Esophagus muscularis mucosa (tissue), 4 donors: Measurements from ENCODE around the gene PTPN3. TPM values are rescaled to one million over a fixed set of nuclear protein-coding genes. Genes with fewer than 3 reads are reported as not detected.

ENCODE experiments used
- DNase-seq: peaks from one replicate; pipeline ENCODE4 v3.0.0-alpha.2; 2017; ENCODE audit errors: extremely low spot score
- H3K27ac ChIP-seq, 4 donors: fragments of 200-600 bp; sonication (generic); replicated peaks in 1 of 4; 1 replicate in 3 of 4; 2 replicates in 1 of 4; pipeline ENCODE4 v1.5.1; 2016 to 2019; ENCODE audit warnings: mild to moderate bottlenecking in 1 of 4
- H3K27me3 ChIP-seq, 4 donors: fragments of 200-600 bp; sonication (generic); one replicate each; pipeline versions ENCODE4 v1.5.1 to v1.6.0; 2016 to 2019
- H3K36me3 ChIP-seq, 4 donors: fragments of 200-600 bp; sonication (generic); one replicate each; pipeline ENCODE4 v1.5.1; 2016 to 2019
- H3K4me1 ChIP-seq, 4 donors: fragments of 200-600 bp; sonication (generic); one replicate each; pipeline ENCODE4 v1.5.1; 2016 to 2019
- H3K4me3 ChIP-seq, 4 donors: fragments of 200-600 bp; sonication (generic); 1 replicate in 2 of 4; 2 replicates in 2 of 4; pipeline ENCODE4 v1.5.1; 2016 to 2019; ENCODE audit warnings: mild to moderate bottlenecking in 4 of 4, moderate library complexity in 1 of 4
- H3K9me3 ChIP-seq, 4 donors: fragments of 200-600 bp; sonication (generic); 1 replicate in 3 of 4; 2 replicates in 1 of 4; pipeline ENCODE4 v1.5.1; 2016 to 2019
- EP300 ChIP-seq: sonication (generic); formaldehyde crosslinking; IDR thresholded peaks from one replicate; pipeline ENCODE4 v1.6.1; 2017; ENCODE audit warnings: antibody characterized with exemption
- POLR2A ChIP-seq: fragments of 450-650 bp; IDR thresholded peaks from one replicate; pipeline ENCODE4 v1.6.1; 2017; ENCODE audit warnings: antibody characterized with exemption, moderate library complexity, mild to moderate bottlenecking, low read depth
- POLR2AphosphoS5 ChIP-seq, 2 donors: sonication (generic); formaldehyde crosslinking; IDR thresholded peaks; one replicate each; pipeline ENCODE4 v1.6.1; 2017; ENCODE audit warnings: antibody characterized with exemption in 2 of 2
- WGBS: methylation state at CpG from one replicate; pipeline ENCODE4 v1.1.5; 2018; 5-methylcytosine and 5-hydroxymethylcytosine counted together
- intact Hi-C: fragments of 100-400 bp; cut with DNase I; formaldehyde crosslinking; loops from one replicate; pipeline ENCODE4 v1.15.1; 2023
- total RNA-seq, 4 donors: library from RNA; depleted of rRNA; stranded (reverse); fragments of >200 nt; gene quantifications; one replicate each; pipeline versions ENCODE4 v1.1.0 to v1.2.1, GENCODE V29; 2016
- TF ChIP-seq, protein P1 (sequence below), 3 experiments: fragments of 200-600 bp in 2 of 3; fragments of 450-650 bp in 1 of 3; sonication (generic) in 2 of 3; IDR thresholded peaks; one replicate each; pipeline ENCODE4 v1.5.1; 2017 to 2019; ENCODE audit warnings: antibody characterized with exemption in 3 of 3, mild to moderate bottlenecking in 2 of 3, moderate library complexity in 1 of 3

The PTPN3 gene
- total RNA-seq, 4 donors from 2014 or later: 0.83 to 2.0 (median 1.3) TPM

DNA sequence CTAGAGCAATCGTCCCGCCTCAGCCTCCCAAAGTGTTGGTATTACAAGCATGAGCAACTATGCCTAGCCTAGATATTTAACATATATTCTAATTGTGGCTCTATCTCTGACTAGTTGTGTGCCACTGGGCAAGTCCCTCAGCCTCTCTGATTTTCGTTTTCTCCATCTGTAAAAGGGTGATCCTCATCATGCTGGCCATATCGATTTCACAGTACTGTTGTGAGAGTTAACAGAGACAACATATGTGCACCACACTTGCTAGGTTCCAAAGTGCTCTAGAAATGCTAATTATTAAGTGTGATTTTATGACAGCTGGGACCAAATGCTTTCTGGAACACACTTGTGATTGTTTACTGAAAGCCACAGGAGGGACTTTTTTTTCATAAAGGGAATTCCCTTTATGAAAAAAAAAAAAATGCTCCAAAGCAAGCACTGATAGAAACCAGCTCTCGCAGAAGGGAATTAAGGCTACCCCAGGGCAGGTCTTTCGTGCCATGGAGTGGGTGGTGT lies 98.8 kb downstream of the PTPN3 start:
- intact Hi-C loops: no loop called here
- peaks cover 0 to 76% (median 0%) of the 10 kb centered on the region in 4 donors for H3K36me3 ChIP-seq

DNA sequence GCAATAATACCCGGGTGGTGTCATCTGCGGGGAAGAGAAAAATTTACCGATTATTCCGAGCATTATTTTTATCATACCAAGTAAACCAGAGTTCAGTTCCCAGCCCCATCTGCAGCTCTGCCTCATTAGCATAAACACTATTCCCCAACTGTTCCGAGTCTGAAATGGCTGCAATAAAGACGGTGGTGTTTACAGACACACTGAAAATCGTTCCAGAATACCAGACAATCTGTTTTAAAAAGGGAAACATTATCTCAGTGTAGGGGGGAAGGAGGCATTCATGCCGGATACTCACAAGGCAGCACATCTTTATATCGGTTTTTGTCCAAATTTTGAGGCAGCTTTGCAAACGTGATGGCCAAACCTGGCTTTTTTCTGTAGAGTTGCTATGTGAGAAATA lies 106.9 kb downstream of the PTPN3 start:
- Histone ChIP-seq H3K27ac (no peak overlapping the region), H3K36me3 (peaks cover 0 to 70% (median 0%) of the 10 kb centered on the region in 4 donors), H3K4me3 (no peak overlapping the region), H3K4me1 (no peaks in the 10 kb centered on the region), H3K27me3 (no peaks in the 10 kb centered on the region), H3K9me3 (no peaks in the 10 kb centered on the region)
- WGBS: 76% methylated on average over 10 of the region's 10 CpGs
- TF ChIP-seq EP300 (no peak), POLR2A (no peak), POLR2AphosphoS5 (IDR thresholded peaks at IDR 0.05) (no peak)
- TF ChIP-seq, protein P1, sequence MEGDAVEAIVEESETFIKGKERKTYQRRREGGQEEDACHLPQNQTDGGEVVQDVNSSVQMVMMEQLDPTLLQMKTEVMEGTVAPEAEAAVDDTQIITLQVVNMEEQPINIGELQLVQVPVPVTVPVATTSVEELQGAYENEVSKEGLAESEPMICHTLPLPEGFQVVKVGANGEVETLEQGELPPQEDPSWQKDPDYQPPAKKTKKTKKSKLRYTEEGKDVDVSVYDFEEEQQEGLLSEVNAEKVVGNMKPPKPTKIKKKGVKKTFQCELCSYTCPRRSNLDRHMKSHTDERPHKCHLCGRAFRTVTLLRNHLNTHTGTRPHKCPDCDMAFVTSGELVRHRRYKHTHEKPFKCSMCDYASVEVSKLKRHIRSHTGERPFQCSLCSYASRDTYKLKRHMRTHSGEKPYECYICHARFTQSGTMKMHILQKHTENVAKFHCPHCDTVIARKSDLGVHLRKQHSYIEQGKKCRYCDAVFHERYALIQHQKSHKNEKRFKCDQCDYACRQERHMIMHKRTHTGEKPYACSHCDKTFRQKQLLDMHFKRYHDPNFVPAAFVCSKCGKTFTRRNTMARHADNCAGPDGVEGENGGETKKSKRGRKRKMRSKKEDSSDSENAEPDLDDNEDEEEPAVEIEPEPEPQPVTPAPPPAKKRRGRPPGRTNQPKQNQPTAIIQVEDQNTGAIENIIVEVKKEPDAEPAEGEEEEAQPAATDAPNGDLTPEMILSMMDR (IDR thresholded peaks at IDR 0.05): no peak
- DNase-seq: no peak
- intact Hi-C loops: no loop called here

More for the DNA sequence above, 98.8 kb downstream of the PTPN3 start:
- no peak for DNase-seq
- Histone ChIP-seq H3K27me3 (peaks cover 0 to 10% (median 0%) of the 10 kb centered on the region in 4 donors), H3K9me3 (no peaks in the 10 kb centered on the region), H3K4me3 (no peak overlapping the region), H3K4me1 (no peaks in the 10 kb centered on the region), H3K27ac (no peak overlapping the region)
- TF ChIP-seq POLR2A (no peak), EP300 (no peak), POLR2AphosphoS5 (IDR thresholded peaks at IDR 0.05) (no peak)
- TF ChIP-seq, protein P1 (IDR thresholded peaks at IDR 0.05): no peak
- 93% methylated on average over 6 of the region's 6 CpGs for WGBS

GRCh38 chr9:109387856-109388255 lies 110.3 kb downstream of the PTPN3 start:
- no peak for DNase-seq
- Histone ChIP-seq H3K4me3 (no peak overlapping the region), H3K4me1 (no peaks in the 10 kb centered on the region), H3K27ac (no peak overlapping the region), H3K9me3 (no peaks in the 10 kb centered on the region), H3K36me3 (peaks cover 0 to 86% (median 0%) of the 10 kb centered on the region in 4 donors), H3K27me3 (no peaks in the 10 kb centered on the region)
- intact Hi-C loops: no loop called here
- TF ChIP-seq POLR2A (no peak), EP300 (no peak), POLR2AphosphoS5 (IDR thresholded peaks at IDR 0.05) (no peak)
- TF ChIP-seq, protein P1 (IDR thresholded peaks at IDR 0.05): no peak
- 85% methylated on average over 6 of the region's 6 CpGs for WGBS

- Histone ChIP-seq H3K36me3 (peaks cover 0 to 92% (median 0%) of the 10 kb centered on the region in 4 donors), H3K4me3 (no peak overlapping the region)
These were observed 110.9 kb downstream of the PTPN3 start for GRCh38 chr9:109387206-109387605.

More at GRCh38 chr9:109387206-109387605, 110.9 kb downstream of the PTPN3 start:
- Histone ChIP-seq H3K27me3 (no peaks in the 10 kb centered on the region), H3K9me3 (no peaks in the 10 kb centered on the region), H3K4me1 (no peaks in the 10 kb centered on the region), H3K27ac (no peak overlapping the region)
- intact Hi-C loops: no loop called here
- DNase-seq: no peak
- WGBS: 74% methylated on average over 3 of the region's 3 CpGs
- TF ChIP-seq POLR2A: no peak
- TF ChIP-seq EP300: no peak
- no peak for TF ChIP-seq POLR2AphosphoS5 (IDR thresholded peaks at IDR 0.05)
- TF ChIP-seq, protein P1 (IDR thresholded peaks at IDR 0.05): no peak
